Lower leg skin (tissue), 3 donors: Measurements from ENCODE around the gene IFT122.

ENCODE experiments used
- POLR2A ChIP-seq, 2 donors: fragments of 450-650 bp; IDR thresholded peaks; one replicate each; pipeline ENCODE4 v1.6.1; 2016 to 2017; ENCODE audit warnings: antibody characterized with exemption in 2 of 2, mild to moderate bottlenecking in 1 of 2, moderate library complexity in 1 of 2
- TF ChIP-seq, protein P1 (sequence below), 3 donors: fragments of 450-650 bp; IDR thresholded peaks; one replicate each; pipeline ENCODE4 v1.5.1; 2016; ENCODE audit warnings: antibody characterized with exemption in 3 of 3, mild to moderate bottlenecking in 3 of 3, moderate library complexity in 2 of 3

DNA sequence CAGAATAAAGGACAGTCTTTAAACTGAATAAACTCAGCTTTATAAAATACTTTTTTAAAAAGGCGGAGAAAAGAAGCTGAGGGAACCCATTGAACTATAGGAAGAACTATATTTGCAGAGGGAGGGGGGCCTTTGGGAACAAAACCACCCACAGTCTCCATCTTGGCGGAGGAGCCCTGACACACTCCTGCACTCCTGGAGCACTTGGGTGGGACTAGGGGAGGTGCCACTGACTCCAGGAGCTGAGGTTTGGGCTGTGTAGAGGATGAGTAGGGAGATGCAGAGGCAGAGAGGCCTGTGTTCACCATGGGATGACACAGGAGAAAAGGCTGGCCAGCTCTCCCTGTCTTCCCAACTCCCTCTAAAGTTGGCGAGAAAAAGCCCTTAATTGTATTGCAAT is 35.8 kb downstream of the IFT122 start:
- TF ChIP-seq, protein P1, sequence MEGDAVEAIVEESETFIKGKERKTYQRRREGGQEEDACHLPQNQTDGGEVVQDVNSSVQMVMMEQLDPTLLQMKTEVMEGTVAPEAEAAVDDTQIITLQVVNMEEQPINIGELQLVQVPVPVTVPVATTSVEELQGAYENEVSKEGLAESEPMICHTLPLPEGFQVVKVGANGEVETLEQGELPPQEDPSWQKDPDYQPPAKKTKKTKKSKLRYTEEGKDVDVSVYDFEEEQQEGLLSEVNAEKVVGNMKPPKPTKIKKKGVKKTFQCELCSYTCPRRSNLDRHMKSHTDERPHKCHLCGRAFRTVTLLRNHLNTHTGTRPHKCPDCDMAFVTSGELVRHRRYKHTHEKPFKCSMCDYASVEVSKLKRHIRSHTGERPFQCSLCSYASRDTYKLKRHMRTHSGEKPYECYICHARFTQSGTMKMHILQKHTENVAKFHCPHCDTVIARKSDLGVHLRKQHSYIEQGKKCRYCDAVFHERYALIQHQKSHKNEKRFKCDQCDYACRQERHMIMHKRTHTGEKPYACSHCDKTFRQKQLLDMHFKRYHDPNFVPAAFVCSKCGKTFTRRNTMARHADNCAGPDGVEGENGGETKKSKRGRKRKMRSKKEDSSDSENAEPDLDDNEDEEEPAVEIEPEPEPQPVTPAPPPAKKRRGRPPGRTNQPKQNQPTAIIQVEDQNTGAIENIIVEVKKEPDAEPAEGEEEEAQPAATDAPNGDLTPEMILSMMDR (IDR thresholded peaks at IDR 0.05), result no peak
- TF ChIP-seq POLR2A (IDR thresholded peaks at IDR 0.05), result no peak
